IMR-90 (cell line): ENCODE data around the gene PHF20. TPM values are rescaled to one million over a fixed set of nuclear protein-coding genes. Genes with fewer than 3 reads are reported as not detected.

ENCODE experiments used
- ATAC-seq: fragments of 200-7000 bp; cut with Tn5 transposase; 2 replicates; pipeline ENCODE4 v1.9.1; 2020; ENCODE audit warnings: low read depth, mild to moderate bottlenecking, moderate library complexity
- BruUV-seq: library from RNA; stranded (reverse); fragments of 400-500 nt; replicated peaks from 2 replicates; lab custom pipeline; 2021; lab: Mats Ljungman, UMichigan
- CTCF ChIA-PET: fragments of 300-600 bp; formaldehyde crosslinking; extraction: SDS; loops from one replicate; lab custom pipeline; 2021; ENCODE audit warnings: antibody characterized with exemption; lab: Yijun Ruan, JAX
- POLR2A ChIA-PET: fragments of 300-600 bp; sonication (Branson Sonifier 250); formaldehyde crosslinking; loops from one replicate; lab custom pipeline; 2022; ENCODE audit warnings: antibody characterized with exemption; ENCODE audit not compliant: unreplicated experiment; lab: Charles Lee
- DNase-seq: peaks from one replicate; pipeline ENCODE4 v3.0.0; 2013
- H2AFZ ChIP-seq: replicated peaks from 2 replicates; pipeline ENCODE3; 2013; ENCODE audit warnings: low read length, mild to moderate bottlenecking; ENCODE audit not compliant: poor library complexity
- H2AK5ac ChIP-seq: 2 replicates; pipeline ENCODE4 v1.6.1; 2013; ENCODE audit warnings: low read depth, low read length, inconsistent platforms
- H2AK9ac ChIP-seq: replicated peaks from 2 replicates; pipeline ENCODE3; 2013; ENCODE audit warnings: mild to moderate bottlenecking, low read depth, low read length, moderate library complexity; ENCODE audit not compliant: poor library complexity
- H2BK120ac ChIP-seq: 2 replicates; pipeline ENCODE4 v1.6.1; 2013; ENCODE audit warnings: low read depth, low read length, inconsistent platforms
- H2BK15ac ChIP-seq: 3 replicates; pipeline ENCODE4 v1.6.1; 2013; ENCODE audit warnings: low read depth, low read length, inconsistent platforms
- H2BK20ac ChIP-seq: 2 replicates; pipeline ENCODE4 v1.6.1; 2013; ENCODE audit warnings: low read depth, mild to moderate bottlenecking, inconsistent platforms, low read length, moderate library complexity
- H2BK5ac ChIP-seq: 2 replicates; pipeline ENCODE4 v1.6.1; 2013; ENCODE audit warnings: mild to moderate bottlenecking, low read depth, low read length, inconsistent platforms; ENCODE audit not compliant: poor library complexity, severe bottlenecking
- H3K14ac ChIP-seq: replicated peaks from 2 replicates; pipeline ENCODE4 v1.6.1; 2013; ENCODE audit warnings: low read depth, low read length, inconsistent platforms
- H3K18ac ChIP-seq: 2 replicates; pipeline ENCODE4 v1.6.1; 2013; ENCODE audit warnings: low read depth, low read length, control low read depth
- H3K23ac ChIP-seq: 2 replicates; pipeline ENCODE4 v1.6.1; 2013; ENCODE audit warnings: low read depth, low read length, inconsistent platforms
- H3K27ac ChIP-seq: 2 replicates; pipeline ENCODE4 v1.5.1; 2013; ENCODE audit warnings: mild to moderate bottlenecking, control low read depth, low read length; ENCODE audit not compliant: insufficient read depth
- H3K27me3 ChIP-seq: 2 replicates; pipeline ENCODE4 v1.6.1; 2013; ENCODE audit warnings: low read length; ENCODE audit not compliant: control insufficient read depth, insufficient read depth
- H3K36me3 ChIP-seq: 2 replicates; pipeline ENCODE4 v1.6.1; 2013; ENCODE audit warnings: low read length, mixed read lengths; ENCODE audit not compliant: control insufficient read depth, insufficient read depth
- H3K4ac ChIP-seq: 2 replicates; pipeline ENCODE4 v1.6.1; 2013; ENCODE audit warnings: low read depth, low read length, inconsistent platforms
- H3K4me1 ChIP-seq: 2 replicates; pipeline ENCODE4 v1.6.1; 2013; ENCODE audit warnings: low read length, mixed read lengths; ENCODE audit not compliant: control insufficient read depth, insufficient read depth
- H3K4me2 ChIP-seq: 2 replicates; pipeline ENCODE4 v1.6.1; 2013; ENCODE audit warnings: low read depth, mild to moderate bottlenecking, control low read depth, low read length, moderate library complexity
- H3K4me3 ChIP-seq: 2 replicates; pipeline ENCODE4 v1.5.1; 2013; ENCODE audit warnings: low read depth, mild to moderate bottlenecking, control low read depth, low read length, moderate library complexity; ENCODE audit not compliant: insufficient read depth
- H3K56ac ChIP-seq: 2 replicates; pipeline ENCODE4 v1.6.1; 2013; ENCODE audit warnings: low read length, inconsistent platforms; ENCODE audit not compliant: insufficient read depth; ENCODE audit errors: extremely low read depth
- H3K79me1 ChIP-seq, 2 experiments: 2 replicates each; pipeline ENCODE4 v1.6.1; 2013; ENCODE audit warnings: low read length in 2 of 2, inconsistent platforms in 1 of 2, low read depth in 1 of 2
- H3K9ac ChIP-seq: 2 replicates; pipeline ENCODE4 v1.6.1; 2013; ENCODE audit warnings: low read depth, low read length, control low read depth
- H3K9me1 ChIP-seq: 2 replicates; pipeline ENCODE4 v1.6.1; 2013; ENCODE audit warnings: low read length, inconsistent platforms; ENCODE audit not compliant: insufficient read depth
- H3K9me3 ChIP-seq: 2 replicates; pipeline ENCODE4 v1.6.1; 2013; ENCODE audit warnings: low read length; ENCODE audit not compliant: control insufficient read depth, insufficient read depth
- H4K20me1 ChIP-seq: 2 replicates; pipeline ENCODE4 v1.6.1; 2013; ENCODE audit warnings: low read length, inconsistent platforms; ENCODE audit not compliant: insufficient read depth
- H4K5ac ChIP-seq: 2 replicates; pipeline ENCODE4 v1.6.1; 2013; ENCODE audit warnings: mild to moderate bottlenecking, low read depth, low read length, control low read depth
- H4K8ac ChIP-seq, 2 experiments: 2 replicates each; pipeline ENCODE4 v1.6.1; 2013; ENCODE audit warnings: low read depth in 2 of 2, low read length in 2 of 2, control low read depth in 1 of 2, inconsistent platforms in 1 of 2
- H4K91ac ChIP-seq: 2 replicates; pipeline ENCODE4 v1.6.1; 2013; ENCODE audit warnings: low read depth, low read length, inconsistent platforms; ENCODE audit not compliant: insufficient read depth
- BHLHE40 ChIP-seq: fragments of 150-350 bp; IDR thresholded peaks from 2 replicates; pipeline ENCODE4 v1.6.1; 2016; ENCODE audit warnings: mild to moderate bottlenecking, low read depth, low read length
- CEBPB ChIP-seq: IDR thresholded peaks from 2 replicates; pipeline ENCODE4 v1.6.1; 2012; ENCODE audit warnings: low read depth, low read length, improper control_type of control experiment
- CHD1 ChIP-seq: IDR thresholded peaks from 2 replicates; pipeline ENCODE4 v1.6.1; 2012; ENCODE audit warnings: low read depth, low read length, improper control_type of control experiment
- FOS ChIP-seq: fragments of 150-350 bp; IDR thresholded peaks from 2 replicates; pipeline ENCODE4 v1.6.1; 2016; ENCODE audit warnings: low read depth, low read length
- MAFK ChIP-seq: IDR thresholded peaks from 2 replicates; pipeline ENCODE4 v1.6.1; 2012; ENCODE audit warnings: low read depth, low read length, improper control_type of control experiment
- MAZ ChIP-seq: IDR thresholded peaks from 2 replicates; pipeline ENCODE4 v1.6.1; 2012; ENCODE audit warnings: low read depth, mild to moderate bottlenecking, low read length, improper control_type of control experiment, moderate library complexity, borderline replicate concordance
- MXI1 ChIP-seq: IDR thresholded peaks from 2 replicates; pipeline ENCODE4 v1.6.1; 2012; ENCODE audit warnings: low read depth, mild to moderate bottlenecking, low read length, moderate library complexity, borderline replicate concordance
- NFE2L2 ChIP-seq: fragments of 150-350 bp; IDR thresholded peaks from 2 replicates; pipeline ENCODE4 v1.6.1; 2016; ENCODE audit warnings: low read depth, mild to moderate bottlenecking, low read length
- POLR2A ChIP-seq: IDR thresholded peaks from 2 replicates; pipeline ENCODE4 v1.6.1; 2012; ENCODE audit warnings: mild to moderate bottlenecking, low read depth, low read length
- RAD21 ChIP-seq: IDR thresholded peaks from 2 replicates; pipeline ENCODE4 v1.6.1; 2012; ENCODE audit warnings: low read length, improper control_type of control experiment
- RCOR1 ChIP-seq: IDR thresholded peaks from 2 replicates; pipeline ENCODE4 v1.6.1; 2012; ENCODE audit warnings: mild to moderate bottlenecking, low read length, improper control_type of control experiment; ENCODE audit not compliant: insufficient replicate concordance
- RFX5 ChIP-seq: IDR thresholded peaks from 2 replicates; pipeline ENCODE4 v1.8.0; 2012; ENCODE audit warnings: low read depth, mild to moderate bottlenecking, low read length, moderate library complexity
- SMC3 ChIP-seq: fragments of 150-350 bp; IDR thresholded peaks from 2 replicates; pipeline ENCODE4 v1.6.1; 2016; ENCODE audit warnings: low read depth, mild to moderate bottlenecking, antibody characterized with exemption, low read length, moderate library complexity
- USF2 ChIP-seq: fragments of 150-350 bp; IDR thresholded peaks from 2 replicates; pipeline ENCODE4 v1.6.1; 2017; ENCODE audit warnings: mild to moderate bottlenecking, antibody characterized with exemption, low read length, low read depth
- WGBS, 2 experiments: methylation state at CpG; one replicate each; pipeline versions ENCODE4 v1.1.5 to v1.1.7; 2013; ENCODE audit warnings: missing lambda C conversion rate in 2 of 2; ENCODE audit not compliant: insufficient read length in 1 of 2; ENCODE audit errors: extremely low coverage in 2 of 2; 5-methylcytosine and 5-hydroxymethylcytosine counted together
- dilution Hi-C: fragments of 300-500 bp; cut with HindIII; formaldehyde crosslinking; loops from one replicate; pipeline ENCODE4 v1.14.3; 2018; ENCODE audit warnings: low sequenced_read_pairs; ENCODE audit not compliant: unreplicated experiment
- in situ Hi-C: fragments of 300-500 bp; cut with MboI; formaldehyde crosslinking; loops from 3 replicates; pipeline ENCODE4 v1.14.3; 2019; ENCODE audit warnings: low sequenced_read_pairs, inconsistent platforms, mixed read lengths
- intact Hi-C: fragments of 100-400 bp; cut with micrococcal nuclease; formaldehyde crosslinking; loops from 2 replicates; pipeline ENCODE4 v1.10.0; 2022
- polyA plus RNA-seq, 3 experiments: library from polyadenylated mRNA; depleted of rRNA; stranded (reverse); fragments of >200 nt; gene quantifications; 2 replicates each; pipeline ENCODE4 v1.2.3, GENCODE V29; 2012; ENCODE audit warnings: low replicate concordance in 1 of 3
- total RNA-seq: library from RNA; depleted of rRNA; stranded (reverse); fragments of >200 nt; gene quantifications from 2 replicates; pipeline ENCODE4 v1.2.3, GENCODE V29; 2012
- TF ChIP-seq, protein P1 (sequence below): conservative IDR thresholded peaks from 2 replicates; pipeline ENCODE4 v1.5.1; 2012; ENCODE audit warnings: mild to moderate bottlenecking, low read depth, low read length, improper control_type of control experiment

The PHF20 gene
- total and polyA plus RNA-seq, 2 of the 4 experiments (the other 2 are of a cell fraction), result 22.0 to 22.5 TPM

DNA sequence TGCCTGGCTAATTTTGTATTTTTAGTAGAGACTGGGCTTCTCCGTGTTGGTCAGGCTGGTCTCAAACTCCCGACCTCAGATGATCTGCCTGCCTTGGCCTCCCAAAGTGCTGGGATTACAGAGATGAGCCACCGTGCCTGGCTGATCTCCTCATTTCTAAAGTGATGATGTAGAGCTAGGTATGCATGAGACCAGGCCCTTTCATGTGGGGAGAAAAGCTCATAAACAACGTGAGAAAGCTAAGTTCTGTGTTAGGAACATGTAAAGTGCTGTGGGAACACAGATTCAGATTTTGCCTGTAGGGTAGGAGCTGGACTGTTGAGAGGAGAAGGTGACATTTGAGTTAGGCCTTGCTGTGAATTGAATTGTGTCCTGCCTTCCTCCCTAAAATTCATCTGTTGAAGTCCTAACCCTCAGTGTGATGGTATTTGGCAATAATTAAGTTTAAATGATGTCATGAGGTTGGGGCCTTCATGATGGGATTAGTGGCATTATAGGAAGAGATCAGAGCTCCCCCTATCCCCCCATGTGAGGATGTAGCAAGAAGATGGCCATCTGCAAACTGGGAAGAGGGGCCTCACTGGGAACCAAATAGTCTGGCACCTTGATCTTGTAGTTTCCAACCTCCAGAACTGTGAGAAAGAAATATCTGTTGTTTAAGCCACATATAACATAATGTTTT, 133.3 kb downstream of the PHF20 start:
- no peak for DNase-seq
- POLR2A ChIA-PET, result interaction anchor here (0.5 kb wide), 1 partner anchor 178 kb away, joined by 3 read pairs; no protein-coding TSS in a partner anchor
- CTCF ChIA-PET, result no interaction called here
- TF ChIP-seq SMC3 (no peak), POLR2A (no peak), RAD21 (no peak), BHLHE40 (no peak), MXI1 (no peak), FOS (no peak), USF2 (no peak), CHD1 (no peak), CEBPB (no peak), NFE2L2 (no peak), MAZ (no peak), RCOR1 (no peak), RFX5 (no peak), MAFK (no peak)
- TF ChIP-seq, protein P1, sequence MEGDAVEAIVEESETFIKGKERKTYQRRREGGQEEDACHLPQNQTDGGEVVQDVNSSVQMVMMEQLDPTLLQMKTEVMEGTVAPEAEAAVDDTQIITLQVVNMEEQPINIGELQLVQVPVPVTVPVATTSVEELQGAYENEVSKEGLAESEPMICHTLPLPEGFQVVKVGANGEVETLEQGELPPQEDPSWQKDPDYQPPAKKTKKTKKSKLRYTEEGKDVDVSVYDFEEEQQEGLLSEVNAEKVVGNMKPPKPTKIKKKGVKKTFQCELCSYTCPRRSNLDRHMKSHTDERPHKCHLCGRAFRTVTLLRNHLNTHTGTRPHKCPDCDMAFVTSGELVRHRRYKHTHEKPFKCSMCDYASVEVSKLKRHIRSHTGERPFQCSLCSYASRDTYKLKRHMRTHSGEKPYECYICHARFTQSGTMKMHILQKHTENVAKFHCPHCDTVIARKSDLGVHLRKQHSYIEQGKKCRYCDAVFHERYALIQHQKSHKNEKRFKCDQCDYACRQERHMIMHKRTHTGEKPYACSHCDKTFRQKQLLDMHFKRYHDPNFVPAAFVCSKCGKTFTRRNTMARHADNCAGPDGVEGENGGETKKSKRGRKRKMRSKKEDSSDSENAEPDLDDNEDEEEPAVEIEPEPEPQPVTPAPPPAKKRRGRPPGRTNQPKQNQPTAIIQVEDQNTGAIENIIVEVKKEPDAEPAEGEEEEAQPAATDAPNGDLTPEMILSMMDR, result no peak

More for the DNA sequence above, 133.3 kb downstream of the PHF20 start:
- peaks cover 19% of the 10 kb centered on the region; the same call in 1 of the 2 replicates for H4K20me1 ChIP-seq
- H3K23ac ChIP-seq, result no peak overlapping the region
- no peak overlapping the region for H2AK9ac ChIP-seq
- H3K18ac ChIP-seq, result no peak overlapping the region
- H4K8ac ChIP-seq, result no peak overlapping the region
- H3K36me3 ChIP-seq, result peaks cover 17% of the 10 kb centered on the region
- H3K79me1 ChIP-seq, result peaks cover 53 to 73% of the 10 kb centered on the region in 2 experiments
- intact Hi-C loops (no loop called here), in situ Hi-C loops (loop anchor here (25.0 kb wide), 1 partner anchor 393 kb away; no protein-coding TSS in a partner anchor), dilution Hi-C loops (no loop called here)
- H2BK15ac ChIP-seq, result no peak overlapping the region
- H3K27ac ChIP-seq, result no peak overlapping the region
- H3K27me3 ChIP-seq, result no peaks in the 10 kb centered on the region
- H3K4me1 ChIP-seq, result peaks cover 9% of the 10 kb centered on the region
- no peak overlapping the region for H3K4me3 ChIP-seq
- H3K9me1 ChIP-seq, result peaks cover 24% of the 10 kb centered on the region
- no peak overlapping the region for H2AFZ ChIP-seq
- H3K4me2 ChIP-seq, result no peak overlapping the region
- no peak for ATAC-seq
- H3K4ac ChIP-seq, result no peak overlapping the region
- H2BK120ac ChIP-seq, result no peak overlapping the region
- no peak overlapping the region for H4K91ac ChIP-seq
- no peaks in the 10 kb centered on the region for H3K9me3 ChIP-seq
- H2BK5ac ChIP-seq, result no peak overlapping the region
- no peak overlapping the region for H4K5ac ChIP-seq
- H3K56ac ChIP-seq, result no peak overlapping the region
- no peak overlapping the region for H3K9ac ChIP-seq
- no peak overlapping the region for H2AK5ac ChIP-seq
- no TSS peak for BruUV-seq
- WGBS, 2 experiments, result 100% methylated on average over 2 of the region's 4 CpGs; no CpG with 5 or more reads in 1 of the 2 experiments
- H3K14ac ChIP-seq, result no peak overlapping the region
- no peak overlapping the region for H2BK20ac ChIP-seq
